Measurements from ENCODE around the gene ZNF560. TPM values are rescaled to one million over a fixed set of nuclear protein-coding genes. Genes with fewer than 3 reads are reported as not detected.

Gene ZNF560
- total and polyA plus RNA-seq, 4 donors = not detected

Other genes with a start within 250 kb of the ZNF560 start
- gene OR7E24, start 247.7 kb downstream of the ZNF560 start, total RNA-seq = not detected
- not detected for gene OR7E24, start 247.7 kb downstream of the ZNF560 start, polyA plus RNA-seq
- gene ZNF699, start 188.8 kb downstream of the ZNF560 start, total RNA-seq = 1 to 10 TPM; 2.5 to 3.0 TPM
- gene ZNF699, start 188.8 kb downstream of the ZNF560 start, polyA plus RNA-seq = 1 to 10 TPM in 1 of 2 donors, under 1 TPM in 1; 0.91 to 1.1 TPM
- gene ZNF559, start 174.4 kb downstream of the ZNF560 start, total RNA-seq = 1 to 10 TPM; 2.6 to 6.2 TPM
- gene ZNF559, start 174.4 kb downstream of the ZNF560 start, polyA plus RNA-seq = 1 to 10 TPM; 3.1 to 4.1 TPM
- gene ZNF177, start 135.6 kb downstream of the ZNF560 start, total RNA-seq = under 1 TPM; 0.51 to 0.67 TPM
- under 1 TPM; 0.32 to 0.40 TPM for gene ZNF177, start 135.6 kb downstream of the ZNF560 start, polyA plus RNA-seq
- 10 to 100 TPM; 11.5 to 14.1 TPM for gene ZNF266, start 63.0 kb downstream of the ZNF560 start, total RNA-seq
- 1 to 10 TPM; 3.2 to 4.9 TPM for gene ZNF266, start 63.0 kb downstream of the ZNF560 start, polyA plus RNA-seq
- 1 to 10 TPM; 4.4 to 6.8 TPM for gene ZNF426, start 40.0 kb upstream of the ZNF560 start, total RNA-seq
- gene ZNF426, start 40.0 kb upstream of the ZNF560 start, polyA plus RNA-seq = 1 to 10 TPM in 1 of 2 donors, under 1 TPM in 1; 0.75 to 1.3 TPM
- 10 to 100 TPM; 19.8 to 23.5 TPM for gene ZNF121, start 85.9 kb upstream of the ZNF560 start, total RNA-seq
- gene ZNF121, start 85.9 kb upstream of the ZNF560 start, polyA plus RNA-seq = 1 to 10 TPM; 1.7 to 3.7 TPM
- gene ZNF561, start 122.6 kb upstream of the ZNF560 start, total RNA-seq = 10 to 100 TPM; 14.3 to 26.8 TPM
- gene ZNF561, start 122.6 kb upstream of the ZNF560 start, polyA plus RNA-seq = 10 to 100 TPM in 1 of 2 donors, 1 to 10 TPM in 1; 8.5 to 11.5 TPM
- 10 to 100 TPM; 13.6 to 14.9 TPM for gene ZNF562, start 176.5 kb upstream of the ZNF560 start, total RNA-seq
- gene ZNF562, start 176.5 kb upstream of the ZNF560 start, polyA plus RNA-seq = 1 to 10 TPM; 4.1 to 4.4 TPM